Thyroid gland (tissue), 4 donors: ENCODE results near the gene HNRNPLL. TPM values are rescaled to one million over a fixed set of nuclear protein-coding genes. Genes with fewer than 3 reads are reported as not detected.
A peak's percentile ranks its signal among the peaks of the same experiment; 100 is the strongest.

Experiments
- DNase-seq, 2 donors: peaks; one replicate each; pipeline ENCODE4 v3.0.0-alpha.2; 2019
- H3K27ac ChIP-seq, 3 donors: fragments of 200-600 bp; sonication (generic); 1 replicate in 2 of 3; 2 replicates in 1 of 3; pipeline ENCODE4 v1.5.1; 2016 to 2019; ENCODE audit warnings: mild to moderate bottlenecking in 1 of 3, moderate library complexity in 1 of 3
- H3K27me3 ChIP-seq: fragments of 200-600 bp; sonication (generic); one replicate; pipeline ENCODE4 v1.5.1; 2019
- H3K36me3 ChIP-seq, 2 donors: fragments of 200-600 bp; sonication (generic); one replicate each; pipeline ENCODE4 v1.5.1; 2016 to 2019
- H3K4me1 ChIP-seq, 2 donors: fragments of 200-600 bp; sonication (generic); one replicate each; pipeline ENCODE4 v1.5.1; 2017 to 2019
- H3K4me3 ChIP-seq, 3 donors: fragments of 200-600 bp; sonication (generic); replicated peaks in 1 of 3; 1 replicate in 2 of 3; 2 replicates in 1 of 3; pipeline ENCODE4 v1.5.1; 2016; ENCODE audit warnings: mild to moderate bottlenecking in 1 of 3
- H3K9me3 ChIP-seq: fragments of 200-600 bp; sonication (generic); one replicate; pipeline ENCODE4 v1.5.1; 2017
- CTCF ChIP-seq, 6 experiments: fragments of 200-600 bp in 3 of 6; fragments of 450-650 bp in 3 of 6; sonication (generic) in 3 of 6; IDR thresholded peaks; one replicate each; pipeline ENCODE4 v1.5.1; 2016 to 2019; ENCODE audit warnings: antibody characterized with exemption in 6 of 6, mild to moderate bottlenecking in 2 of 6, inconsistent platforms in 1 of 6, moderate library complexity in 1 of 6
- POLR2A ChIP-seq, 2 donors: fragments of 450-650 bp; IDR thresholded peaks; one replicate each; pipeline ENCODE4 v1.6.1; 2017; ENCODE audit warnings: antibody characterized with exemption in 2 of 2, mild to moderate bottlenecking in 2 of 2, moderate library complexity in 1 of 2
- WGBS, 2 donors: methylation state at CpG; one replicate each; pipeline ENCODE4 v1.1.5; 2017; 5-methylcytosine and 5-hydroxymethylcytosine counted together
- intact Hi-C: fragments of 100-400 bp; cut with DNase I; formaldehyde crosslinking; loops from one replicate; pipeline ENCODE4 v1.15.1; 2023
- total RNA-seq, 4 donors: library from RNA; depleted of rRNA; stranded (reverse); fragments of >200 nt; gene quantifications; one replicate each; pipeline ENCODE4 v1.2.3, GENCODE V29; 2016

HNRNPLL gene
- total RNA-seq, 4 donors from 2014 or later = 60.1 to 85.1 (median 64.3) TPM

GRCh38 chr2:38524580-38524979, 78.1 kb downstream of the HNRNPLL start:
- 76 to 77% methylated on average over 3 of the region's 3 CpGs for WGBS, 2 donors
- H3K27ac ChIP-seq = no peak overlapping the region
- intact Hi-C loops = no loop called here

GRCh38 chr2:38523728-38524437, 78.8 kb downstream of the HNRNPLL start:
- H3K27ac ChIP-seq = peak overlapping the region in 1 of 3 donors; percentile 28
- 66% methylated on average over 11 of the region's 11 CpGs for WGBS, 2 donors

More at GRCh38 chr2:38524580-38524979, 78.1 kb downstream of the HNRNPLL start:
- Histone ChIP-seq H3K4me3 (no peak overlapping the region), H3K9me3 (no peaks in the 10 kb centered on the region), H3K4me1 (peaks cover 4 to 11% of the 10 kb centered on the region in 2 donors), H3K27me3 (no peaks in the 10 kb centered on the region), H3K36me3 (no peaks in the 10 kb centered on the region)
- DNase-seq = no peak
- TF ChIP-seq POLR2A (IDR thresholded peaks at IDR 0.05) = no peak
- no peak for TF ChIP-seq CTCF (IDR thresholded peaks at IDR 0.05)

GRCh38 chr2:38522754-38523349, 79.9 kb downstream of the HNRNPLL start:
- intact Hi-C loops = no loop called here
- DNase-seq = peak; percentile 58 to 60
- H3K9me3 ChIP-seq = no peaks in the 10 kb centered on the region
- no peak overlapping the region for H3K4me3 ChIP-seq
- no peaks in the 10 kb centered on the region for H3K36me3 ChIP-seq
- peak overlapping the region in 1 of 3 donors; percentile 28 for H3K27ac ChIP-seq
- WGBS, 2 donors = 69 to 71% methylated on average over 10 of the region's 10 CpGs
- TF ChIP-seq CTCF (IDR thresholded peaks at IDR 0.05) = no peak
- no peak for TF ChIP-seq POLR2A (IDR thresholded peaks at IDR 0.05)
- H3K27me3 ChIP-seq = no peaks in the 10 kb centered on the region
- peaks cover 0 to 11% of the 10 kb centered on the region in 2 donors for H3K4me1 ChIP-seq

More at GRCh38 chr2:38523728-38524437, 78.8 kb downstream of the HNRNPLL start:
- H3K9me3 ChIP-seq = no peaks in the 10 kb centered on the region
- intact Hi-C loops = no loop called here
- H3K4me3 ChIP-seq = no peak overlapping the region
- DNase-seq = no peak
- no peaks in the 10 kb centered on the region for H3K27me3 ChIP-seq
- H3K36me3 ChIP-seq = no peaks in the 10 kb centered on the region
- peaks cover 4 to 11% of the 10 kb centered on the region in 2 donors for H3K4me1 ChIP-seq
- TF ChIP-seq POLR2A (IDR thresholded peaks at IDR 0.05) (no peak), CTCF (IDR thresholded peaks at IDR 0.05) (no peak)

GRCh38 chr2:38521835-38522234, 80.9 kb downstream of the HNRNPLL start:
- TF ChIP-seq CTCF (IDR thresholded peaks at IDR 0.05) = no peak
- TF ChIP-seq POLR2A (IDR thresholded peaks at IDR 0.05) = no peak
- no peak for DNase-seq
- WGBS, 2 donors = 87 to 92% methylated on average over 4 of the region's 4 CpGs
- intact Hi-C loops = no loop called here
- no peak overlapping the region for H3K4me3 ChIP-seq
- H3K9me3 ChIP-seq = no peaks in the 10 kb centered on the region
- H3K27me3 ChIP-seq = no peaks in the 10 kb centered on the region
- no peak overlapping the region for H3K27ac ChIP-seq
- H3K4me1 ChIP-seq = peaks cover 0 to 11% of the 10 kb centered on the region in 2 donors
- no peaks in the 10 kb centered on the region for H3K36me3 ChIP-seq

GRCh38 chr2:38517284-38517683, 85.4 kb downstream of the HNRNPLL start:
- no peak for DNase-seq
- 86 to 93% methylated on average over 6 of the region's 6 CpGs for WGBS, 2 donors
- H3K4me3 ChIP-seq = no peak overlapping the region
- intact Hi-C loops = no loop called here
- no peaks in the 10 kb centered on the region for H3K9me3 ChIP-seq
- H3K36me3 ChIP-seq = no peaks in the 10 kb centered on the region
- TF ChIP-seq CTCF (IDR thresholded peaks at IDR 0.05) = no peak
- TF ChIP-seq POLR2A (IDR thresholded peaks at IDR 0.05) = no peak
- H3K27me3 ChIP-seq = no peaks in the 10 kb centered on the region
- H3K27ac ChIP-seq = no peak overlapping the region
- peaks cover 7% of the 10 kb centered on the region in 2 donors for H3K4me1 ChIP-seq
